ENCODE data around the gene NCK2. TPM values are rescaled to one million over a fixed set of nuclear protein-coding genes. Genes with fewer than 3 reads are reported as not detected.

NCK2 gene
- total RNA-seq, 2 donors from 2014 or later, result 39.0 to 144 TPM

- intact Hi-C loops (cut with DNase I), result no loop called here
- Histone ChIP-seq H3K27me3 (replicated peaks; ENCODE audit: insufficient read depth) (no peaks in the 10 kb centered on the region), H3K36me3 (no peaks in the 10 kb centered on the region), H3K27ac (no peak overlapping the region), H3K4me1 (replicated peaks) (no peaks in the 10 kb centered on the region), H3K9me3 (no peaks in the 10 kb centered on the region), H3K4me3 (no peak overlapping the region)
- WGBS, result 75% methylated on average over 5 of the region's 5 CpGs
- DNase-seq (ENCODE audit: low spot score), result no peak
- TF ChIP-seq POLR2AphosphoS5 (IDR thresholded peaks at IDR 0.05), result no peak
- TF ChIP-seq, protein P1, sequence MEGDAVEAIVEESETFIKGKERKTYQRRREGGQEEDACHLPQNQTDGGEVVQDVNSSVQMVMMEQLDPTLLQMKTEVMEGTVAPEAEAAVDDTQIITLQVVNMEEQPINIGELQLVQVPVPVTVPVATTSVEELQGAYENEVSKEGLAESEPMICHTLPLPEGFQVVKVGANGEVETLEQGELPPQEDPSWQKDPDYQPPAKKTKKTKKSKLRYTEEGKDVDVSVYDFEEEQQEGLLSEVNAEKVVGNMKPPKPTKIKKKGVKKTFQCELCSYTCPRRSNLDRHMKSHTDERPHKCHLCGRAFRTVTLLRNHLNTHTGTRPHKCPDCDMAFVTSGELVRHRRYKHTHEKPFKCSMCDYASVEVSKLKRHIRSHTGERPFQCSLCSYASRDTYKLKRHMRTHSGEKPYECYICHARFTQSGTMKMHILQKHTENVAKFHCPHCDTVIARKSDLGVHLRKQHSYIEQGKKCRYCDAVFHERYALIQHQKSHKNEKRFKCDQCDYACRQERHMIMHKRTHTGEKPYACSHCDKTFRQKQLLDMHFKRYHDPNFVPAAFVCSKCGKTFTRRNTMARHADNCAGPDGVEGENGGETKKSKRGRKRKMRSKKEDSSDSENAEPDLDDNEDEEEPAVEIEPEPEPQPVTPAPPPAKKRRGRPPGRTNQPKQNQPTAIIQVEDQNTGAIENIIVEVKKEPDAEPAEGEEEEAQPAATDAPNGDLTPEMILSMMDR (IDR thresholded peaks at IDR 0.05), result no peak
- TF ChIP-seq POLR2A (IDR thresholded peaks at IDR 0.05), result no peak
These were observed 31.8 kb downstream of the NCK2 start for GRCh38 chr2:105776560-105776928.

GRCh38 chr2:105777031-105777482 lies 32.3 kb downstream of the NCK2 start:
- Histone ChIP-seq H3K36me3 (no peaks in the 10 kb centered on the region), H3K4me1 (replicated peaks) (no peaks in the 10 kb centered on the region), H3K27ac (no peak overlapping the region), H3K4me3 (no peak overlapping the region), H3K27me3 (replicated peaks; ENCODE audit: insufficient read depth) (no peaks in the 10 kb centered on the region), H3K9me3 (no peaks in the 10 kb centered on the region)
- no peak for DNase-seq (ENCODE audit: low spot score)
- intact Hi-C loops (cut with DNase I), result no loop called here
- WGBS, result 88% methylated on average over 13 of the region's 13 CpGs
- TF ChIP-seq POLR2A (IDR thresholded peaks at IDR 0.05), result no peak
- TF ChIP-seq, protein P1 (IDR thresholded peaks at IDR 0.05), result no peak
- TF ChIP-seq POLR2AphosphoS5 (IDR thresholded peaks at IDR 0.05), result no peak

DNA sequence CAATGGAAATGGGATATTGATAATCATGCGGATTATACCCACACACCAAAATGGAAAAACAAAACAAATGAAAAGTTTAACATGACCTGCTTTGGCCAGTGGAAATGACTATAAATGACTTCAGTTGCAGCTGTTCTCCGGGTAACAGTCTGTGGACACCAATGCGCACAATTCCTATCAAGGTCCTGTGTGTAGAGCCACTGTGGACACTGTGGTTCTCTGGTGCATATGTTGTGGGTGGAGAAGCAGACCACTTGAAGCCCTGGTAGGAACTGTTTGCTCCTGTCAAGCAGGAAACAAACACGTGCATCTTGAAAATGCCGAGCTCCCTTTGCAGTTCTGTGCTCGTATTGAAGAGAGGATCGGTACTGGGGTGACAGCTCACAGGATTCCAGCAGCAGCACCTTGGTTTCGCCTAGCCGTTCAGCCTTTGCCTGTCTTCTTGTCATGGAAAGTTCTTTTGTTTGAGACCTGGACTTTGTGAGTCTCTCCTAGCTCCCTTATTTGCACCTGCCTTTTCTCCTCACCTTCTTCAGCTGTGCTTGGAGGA lies 32.9 kb downstream of the NCK2 start:
- H3K27me3 ChIP-seq (replicated peaks; ENCODE audit: insufficient read depth), result no peaks in the 10 kb centered on the region
- TF ChIP-seq, protein P1 (IDR thresholded peaks at IDR 0.05), result no peak
- TF ChIP-seq POLR2AphosphoS5 (IDR thresholded peaks at IDR 0.05) (no peak), POLR2A (IDR thresholded peaks at IDR 0.05) (no peak)
- no peaks in the 10 kb centered on the region for H3K4me1 ChIP-seq (replicated peaks)
- no peak for DNase-seq (ENCODE audit: low spot score)
- H3K36me3 ChIP-seq, result no peaks in the 10 kb centered on the region
- intact Hi-C loops (cut with DNase I), result no loop called here
- 81% methylated on average over 9 of the region's 9 CpGs for WGBS
- no peak overlapping the region for H3K27ac ChIP-seq
- H3K9me3 ChIP-seq, result no peaks in the 10 kb centered on the region
- no peak overlapping the region for H3K4me3 ChIP-seq

DNA sequence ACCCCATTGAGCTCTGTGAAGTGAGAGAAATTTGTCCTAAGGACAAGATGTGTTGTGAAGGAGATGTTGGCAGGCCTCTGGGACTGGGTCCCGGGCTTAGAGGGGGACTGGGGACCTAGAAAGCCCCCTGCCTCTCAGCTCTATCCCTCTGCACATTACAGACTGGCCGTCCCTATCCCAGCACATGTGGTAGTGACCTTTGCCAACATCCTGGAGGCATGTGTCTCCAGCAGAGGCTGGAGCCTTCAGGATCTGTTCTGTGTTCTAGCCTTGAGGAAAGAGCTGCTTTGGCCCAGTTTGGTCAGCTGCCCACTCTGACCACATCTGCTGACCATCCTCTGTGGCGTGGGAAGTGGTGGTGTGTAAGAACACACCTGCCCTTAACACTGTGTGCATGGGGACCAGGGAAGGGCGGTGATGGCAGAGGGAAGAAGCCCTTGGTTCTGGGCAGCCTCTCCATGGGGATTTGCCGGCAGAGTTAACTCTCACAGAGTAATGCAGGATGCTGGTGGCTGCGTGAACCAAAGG lies 33.4 kb downstream of the NCK2 start:
- TF ChIP-seq, protein P1 (IDR thresholded peaks at IDR 0.05), result no peak
- TF ChIP-seq POLR2AphosphoS5 (IDR thresholded peaks at IDR 0.05) (no peak), POLR2A (IDR thresholded peaks at IDR 0.05) (no peak)
- Histone ChIP-seq H3K27ac (no peak overlapping the region), H3K36me3 (no peaks in the 10 kb centered on the region), H3K4me1 (replicated peaks) (no peaks in the 10 kb centered on the region), H3K4me3 (no peak overlapping the region), H3K9me3 (no peaks in the 10 kb centered on the region), H3K27me3 (replicated peaks; ENCODE audit: insufficient read depth) (no peaks in the 10 kb centered on the region)
- WGBS, result 87% methylated on average over 6 of the region's 6 CpGs
- intact Hi-C loops (cut with DNase I), result no loop called here
- DNase-seq (ENCODE audit: low spot score), result no peak

DNA sequence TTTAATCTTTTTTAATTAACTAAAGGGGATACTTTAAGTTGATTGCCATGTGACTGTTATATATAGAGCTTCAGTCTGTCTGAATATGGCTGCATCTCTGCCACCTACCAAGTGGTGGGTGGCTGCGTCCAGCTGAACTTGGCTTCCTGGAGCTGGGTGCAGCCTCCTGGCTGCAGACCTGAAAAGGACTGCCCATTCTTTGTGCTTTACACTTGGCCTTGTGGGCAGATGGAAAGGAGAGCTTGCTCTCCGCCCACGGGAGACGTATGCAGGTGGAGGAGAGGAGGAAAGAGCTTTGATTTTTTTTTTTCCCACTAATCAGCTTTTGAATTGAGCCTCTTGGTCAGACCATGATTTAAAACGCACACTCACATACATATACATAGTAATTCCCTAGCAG lies 34.7 kb downstream of the NCK2 start:
- H3K4me1 ChIP-seq (replicated peaks), result no peaks in the 10 kb centered on the region
- H3K27me3 ChIP-seq (replicated peaks; ENCODE audit: insufficient read depth), result no peaks in the 10 kb centered on the region
- TF ChIP-seq POLR2AphosphoS5 (IDR thresholded peaks at IDR 0.05) (no peak), POLR2A (IDR thresholded peaks at IDR 0.05) (no peak)
- TF ChIP-seq, protein P1 (IDR thresholded peaks at IDR 0.05), result no peak
- H3K36me3 ChIP-seq, result no peaks in the 10 kb centered on the region
- H3K4me3 ChIP-seq, result no peak overlapping the region
- WGBS, result 74% methylated on average over 5 of the region's 5 CpGs
- H3K27ac ChIP-seq, result no peak overlapping the region
- intact Hi-C loops (cut with DNase I), result no loop called here
- no peaks in the 10 kb centered on the region for H3K9me3 ChIP-seq
- no peak for DNase-seq (ENCODE audit: low spot score)

Data from prostate gland (tissue), 2 donors.